NCI-H69 (cell line): ENCODE data around the gene SHF.
"Not testable (repeated sequence)": the region's sequence is repeated elsewhere in the genome, so short reads cannot be mapped to it uniquely, and the experiment has no call there.

ENCODE experiments used
- DNase-seq: peaks from one replicate; lab custom pipeline; 2025; lab: John Stamatoyannopoulos, UW

Gene SHF

GRCh38 chr15:45187894-45188830 lies at the start of gene SHF:
Gene SHF, minus strand, starts transcription at chr15:45187966. Its CDS starts 15 bp downstream, at chr15:45187951.
- peak; percentile 92 for DNase-seq

- DNase-seq, result not testable (repeated sequence)
These were observed 49.0 kb upstream of the SHF start for GRCh38 chr15:45236806-45237205.

GRCh38 chr15:45234562-45235235 lies 46.9 kb upstream of the SHF start:
- DNase-seq, result no peak

GRCh38 chr15:45231864-45232562 lies 44.2 kb upstream of the SHF start:
- no peak for DNase-seq

GRCh38 chr15:45231132-45231531 lies 43.4 kb upstream of the SHF start:
- DNase-seq, result no peak

GRCh38 chr15:45230245-45230965 lies 42.6 kb upstream of the SHF start:
- no peak for DNase-seq

- DNase-seq, result no peak
These were observed 41.2 kb upstream of the SHF start for GRCh38 chr15:45228931-45229330.

GRCh38 chr15:45225506-45226273 lies 37.9 kb upstream of the SHF start:
- DNase-seq, result peak; percentile 7

- DNase-seq, result no peak
These were observed 37.0 kb upstream of the SHF start for GRCh38 chr15:45224621-45225217.

- no peak for DNase-seq
These were observed 34.2 kb upstream of the SHF start for GRCh38 chr15:45221967-45222366.

GRCh38 chr15:45221053-45221599 lies 33.4 kb upstream of the SHF start:
- DNase-seq, result no peak

GRCh38 chr15:45212493-45212892 lies 24.7 kb upstream of the SHF start:
- DNase-seq, result no peak

GRCh38 chr15:45205192-45205591 lies 17.4 kb upstream of the SHF start:
- peak; percentile 79 for DNase-seq

- DNase-seq, result no peak
These were observed 15.4 kb upstream of the SHF start for GRCh38 chr15:45203182-45203581.

GRCh38 chr15:45201869-45202268 lies 14.1 kb upstream of the SHF start:
- DNase-seq, result peak; percentile 68

GRCh38 chr15:45201557-45201859 lies 13.7 kb upstream of the SHF start:
- DNase-seq, result peak; percentile 46

GRCh38 chr15:45200799-45201556 lies 13.2 kb upstream of the SHF start:
- peak; percentile 93 for DNase-seq

- peak; percentile 98 for DNase-seq
These were observed 12.4 kb upstream of the SHF start for GRCh38 chr15:45200001-45200798.
